RWPE1 (cell line): ENCODE results near the gene TSPAN31.

Source experiments
- CTCF ChIA-PET: fragments of 350-600 bp; sonication (Branson Sonifier 250); formaldehyde crosslinking; extraction: SDS; loops from one replicate; lab custom pipeline; 2021; lab: Yijun Ruan, JAX
- POLR2A ChIA-PET: fragments of 400-600 bp; formaldehyde crosslinking; extraction: SDS; loops from one replicate; lab custom pipeline; 2020; ENCODE audit warnings: antibody characterized with exemption; ENCODE audit not compliant: low non-redundant PET; lab: Yijun Ruan, JAX
- DNase-seq: peaks from one replicate; pipeline ENCODE4 v3.0.0; 2012; ENCODE audit warnings: low spot score
- H3K27ac ChIP-seq: fragments of 450-650 bp; 2 replicates; pipeline ENCODE4 v1.5.1; 2017
- TF ChIP-seq, protein P1 (sequence below): fragments of 450-650 bp; conservative IDR thresholded peaks from 2 replicates; pipeline ENCODE4 v1.5.1; 2017; ENCODE audit warnings: low read depth, mild to moderate bottlenecking

Gene TSPAN31

DNA sequence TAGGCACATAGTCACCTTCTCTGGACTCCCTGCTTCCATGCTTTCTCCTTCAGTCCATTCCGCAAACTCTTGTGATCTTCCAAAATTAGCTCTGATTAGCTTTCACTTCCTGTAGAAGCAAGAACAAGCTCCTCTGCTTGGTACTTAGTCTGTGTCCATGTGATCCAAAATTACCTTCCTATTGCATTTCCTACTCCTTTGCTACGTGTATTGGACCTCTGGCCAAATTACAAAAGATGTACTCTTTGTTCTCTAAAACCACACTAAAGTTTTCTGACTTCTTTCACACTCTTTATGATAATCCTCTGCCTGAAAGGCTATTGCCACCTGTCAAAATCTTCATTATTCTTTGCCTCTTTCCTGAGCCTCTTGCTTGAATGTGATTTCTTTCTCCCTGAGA, 37.0 kb downstream of the TSPAN31 start:
- TF ChIP-seq, protein P1, sequence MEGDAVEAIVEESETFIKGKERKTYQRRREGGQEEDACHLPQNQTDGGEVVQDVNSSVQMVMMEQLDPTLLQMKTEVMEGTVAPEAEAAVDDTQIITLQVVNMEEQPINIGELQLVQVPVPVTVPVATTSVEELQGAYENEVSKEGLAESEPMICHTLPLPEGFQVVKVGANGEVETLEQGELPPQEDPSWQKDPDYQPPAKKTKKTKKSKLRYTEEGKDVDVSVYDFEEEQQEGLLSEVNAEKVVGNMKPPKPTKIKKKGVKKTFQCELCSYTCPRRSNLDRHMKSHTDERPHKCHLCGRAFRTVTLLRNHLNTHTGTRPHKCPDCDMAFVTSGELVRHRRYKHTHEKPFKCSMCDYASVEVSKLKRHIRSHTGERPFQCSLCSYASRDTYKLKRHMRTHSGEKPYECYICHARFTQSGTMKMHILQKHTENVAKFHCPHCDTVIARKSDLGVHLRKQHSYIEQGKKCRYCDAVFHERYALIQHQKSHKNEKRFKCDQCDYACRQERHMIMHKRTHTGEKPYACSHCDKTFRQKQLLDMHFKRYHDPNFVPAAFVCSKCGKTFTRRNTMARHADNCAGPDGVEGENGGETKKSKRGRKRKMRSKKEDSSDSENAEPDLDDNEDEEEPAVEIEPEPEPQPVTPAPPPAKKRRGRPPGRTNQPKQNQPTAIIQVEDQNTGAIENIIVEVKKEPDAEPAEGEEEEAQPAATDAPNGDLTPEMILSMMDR = no peak
- DNase-seq = no peak
- ChIA-PET CTCF (interaction anchor here (0.8 to 1.4 kb wide), 4 partner anchors 10 to 26 kb away, joined by 3 to 6 read pairs (median 4); partner anchors contain the start of genes EEF1AKMT3 and METTL1), POLR2A (no interaction called here)
- no peak overlapping the region for H3K27ac ChIP-seq

DNA sequence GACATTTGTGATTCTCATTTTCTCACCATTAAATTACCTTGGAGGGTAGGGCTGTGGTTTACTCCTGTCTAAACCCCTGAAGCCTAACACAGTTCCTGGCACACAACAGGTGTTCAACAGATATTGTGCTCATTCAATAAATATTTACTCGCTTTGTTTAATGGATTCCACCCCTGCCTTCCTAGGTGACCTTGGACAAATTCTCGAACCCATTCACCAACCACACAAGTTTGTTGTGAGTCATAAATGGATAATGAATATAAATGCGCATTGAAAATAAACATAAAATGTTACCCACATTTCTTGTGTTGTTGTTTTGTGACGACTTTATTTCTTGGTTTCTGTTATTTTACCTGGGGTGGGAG, 37.4 kb downstream of the TSPAN31 start:
- CTCF ChIA-PET = interaction anchor here (0.7 to 1.1 kb wide), 2 partner anchors 26 to 1692 kb away, joined by 4 to 6 read pairs; no protein-coding TSS in a partner anchor
- TF ChIP-seq, protein P1 = no peak
- POLR2A ChIA-PET = interaction anchor here (0.6 kb wide), 1 partner anchor 63 kb away, joined by 4 read pairs; no protein-coding TSS in a partner anchor
- no peak for DNase-seq
- peak overlapping the region; percentile 60; the same call in 1 of the 2 replicates for H3K27ac ChIP-seq

DNA sequence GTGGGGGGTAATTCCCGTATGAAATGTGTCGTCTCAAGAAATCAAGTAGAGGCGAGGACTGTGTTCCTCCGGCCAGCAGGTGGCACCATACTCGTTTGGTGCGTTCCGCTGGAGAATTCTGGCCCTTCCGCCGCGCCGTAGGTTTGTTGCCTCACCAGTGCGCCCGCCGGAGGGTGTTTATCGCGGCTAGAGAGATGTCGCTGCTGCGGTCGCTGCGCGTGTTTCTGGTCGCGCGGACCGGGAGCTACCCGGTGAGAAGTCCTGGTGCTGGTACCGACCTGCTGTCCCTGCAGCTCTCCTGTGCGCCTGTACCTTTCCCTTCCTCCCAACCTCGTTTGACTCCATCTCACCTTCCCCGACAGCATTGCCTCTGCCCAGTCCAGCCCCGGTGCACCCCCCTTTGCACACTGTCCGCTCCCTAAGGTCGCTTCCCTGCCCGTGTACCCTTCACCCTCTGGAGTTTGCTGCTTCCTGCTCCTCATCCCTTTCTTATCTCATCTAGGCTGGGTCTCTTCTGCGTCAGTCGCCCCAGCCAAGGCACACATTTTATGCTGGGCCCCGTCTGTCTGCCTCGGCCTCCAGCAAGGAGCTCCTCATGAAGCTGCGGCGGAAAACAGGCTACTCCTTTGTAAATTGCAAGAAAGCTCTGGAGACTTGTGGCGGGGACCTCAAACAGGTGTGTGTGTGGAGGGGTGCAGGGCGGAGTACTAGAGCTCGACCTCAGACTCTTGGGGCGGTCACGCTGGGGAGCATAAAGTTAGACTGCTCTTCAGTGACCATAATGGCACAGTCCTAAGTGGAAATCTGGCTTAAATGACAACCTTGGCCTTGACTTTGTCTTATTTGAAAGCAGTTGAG, 38.0 kb downstream of the TSPAN31 start, which contains the start of gene TSFM:
Gene TSFM (plus strand): TSS at position 180 of the 858 bp plus-strand sequence. CDS start 15 bp downstream, at position 195.
- H3K27ac ChIP-seq = peak within 1 kb of the TSS; percentile 60
- DNase-seq = peak; percentile 69
- POLR2A ChIA-PET = interaction anchor here (0.6 kb wide), 1 partner anchor 63 kb away, joined by 4 read pairs; no protein-coding TSS in a partner anchor
- TF ChIP-seq, protein P1 = peak; percentile 89
- CTCF ChIA-PET = interaction anchor here (0.6 to 1.2 kb wide), 11 partner anchors 10 to 1692 kb away, joined by 3 to 9 read pairs (median 4); partner anchors contain the start of genes AVIL, CTDSP2 and CYP27B1

DNA sequence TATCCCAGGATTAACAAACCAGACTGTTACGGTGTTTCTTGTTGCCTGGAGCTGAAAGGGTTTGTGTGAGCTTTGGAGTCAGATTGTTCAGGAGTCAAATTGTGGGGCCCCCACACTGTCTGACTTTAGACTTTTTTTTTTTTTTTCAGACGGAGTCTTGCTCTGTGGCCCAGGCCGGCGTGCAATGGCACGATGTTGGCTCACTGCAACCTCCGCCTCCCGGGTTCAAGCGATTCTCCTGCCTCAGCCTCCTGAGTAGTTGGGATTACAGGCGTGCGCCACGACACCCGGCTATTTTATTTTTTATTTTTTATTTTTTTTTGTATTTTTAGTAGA, 38.6 kb downstream of the TSPAN31 start:
- ChIA-PET CTCF (interaction anchor here (1.1 to 1.2 kb wide), 3 partner anchors 10 to 35 kb away, joined by 3 to 9 read pairs (median 3); partner anchors contain the start of genes AVIL and CYP27B1), POLR2A (no interaction called here)
- H3K27ac ChIP-seq = no peak overlapping the region; the same call in 1 of the 2 replicates
- no peak for DNase-seq
- TF ChIP-seq, protein P1 = no peak

DNA sequence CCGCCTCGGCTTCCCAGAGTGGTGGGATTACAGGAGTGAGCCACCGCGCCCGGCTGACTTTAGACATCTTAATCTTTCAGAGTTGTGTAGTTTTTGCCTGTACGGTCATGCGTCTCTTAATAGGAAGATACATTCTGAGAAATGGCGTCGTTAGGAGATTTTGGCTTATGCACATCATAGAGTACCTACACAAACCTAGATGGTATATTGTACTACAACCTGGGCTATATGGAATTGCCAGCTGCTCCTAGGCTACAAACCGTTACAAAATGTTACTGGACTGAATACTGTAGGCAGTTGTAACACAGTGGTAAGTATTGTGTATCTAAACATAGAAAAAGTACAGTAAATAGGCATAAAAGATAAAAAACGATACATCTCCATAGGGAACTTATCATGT, 39.0 kb downstream of the TSPAN31 start:
- ChIA-PET POLR2A (no interaction called here), CTCF (interaction anchor here (1.2 kb wide), 2 partner anchors 11 to 35 kb away, joined by 3 read pairs; partner anchors contain the start of gene AVIL)
- TF ChIP-seq, protein P1 = no peak
- no peak for DNase-seq
- H3K27ac ChIP-seq = no peak overlapping the region

- POLR2A ChIA-PET = interaction anchor here (0.8 kb wide), 1 partner anchor 52 kb away, joined by 3 read pairs; no protein-coding TSS in a partner anchor
- TF ChIP-seq, protein P1 = no peak
- CTCF ChIA-PET = interaction anchor here (0.7 to 1.4 kb wide), 3 partner anchors 10 to 331 kb away, joined by 3 to 4 read pairs (median 4); partner anchors contain the start of gene TSFM
- no peak overlapping the region for H3K27ac ChIP-seq
- peak; percentile 73 for DNase-seq
Measured at GRCh38 chr12:57793920-57794319, 49.1 kb downstream of the TSPAN31 start.
